Activated T-cell treated with anti-CD3 and anti-CD28 coated beads, Interleukin-2, amount 50 U/mL, for 1 hour (primary cell): ENCODE data around the gene IFITM5.
"Not testable (repeated sequence)": the region's sequence is repeated elsewhere in the genome, so short reads cannot be mapped to it uniquely, and the experiment has no call there.

Experiments
- DNase-seq: peaks from one replicate; pipeline ENCODE4 v3.0.0-alpha.2; 2020

Gene IFITM5

GRCh38 chr11:299081-299891 is at the start of gene IFITM5:
Gene IFITM5, minus strand, starts transcription at chr11:299526. Its CDS starts 36 bp downstream, at chr11:299490.
- DNase-seq = peak; percentile 51

GRCh38 chr11:346529-346928 is 47.2 kb upstream of the IFITM5 start:
- no peak for DNase-seq

- DNase-seq = no peak
These were observed 45.7 kb upstream of the IFITM5 start for GRCh38 chr11:344836-345578.

DNA sequence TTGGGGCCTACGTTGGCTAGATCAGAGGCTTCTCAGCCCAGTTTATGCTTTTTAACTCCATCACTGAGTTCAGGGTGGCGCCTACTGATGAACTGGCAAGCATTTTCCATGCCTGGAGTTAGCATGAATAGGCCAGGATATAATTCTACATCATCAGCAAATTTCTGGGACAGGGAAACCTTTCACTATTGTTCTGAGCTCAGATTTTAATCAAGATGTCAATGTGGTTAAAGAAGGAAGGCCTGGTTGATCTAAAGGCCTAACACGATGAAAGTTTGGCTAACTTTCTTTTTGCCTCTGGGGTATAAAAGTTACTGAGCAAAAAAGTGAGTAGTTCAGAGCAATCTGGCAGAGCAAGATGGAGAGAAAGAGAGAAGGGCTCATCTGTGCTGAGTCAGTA is 43.0 kb upstream of the IFITM5 start:
- no peak for DNase-seq

GRCh38 chr11:340539-341512 is 41.5 kb upstream of the IFITM5 start:
- DNase-seq = no peak

GRCh38 chr11:339963-340362 is 40.6 kb upstream of the IFITM5 start:
- no peak for DNase-seq

DNA sequence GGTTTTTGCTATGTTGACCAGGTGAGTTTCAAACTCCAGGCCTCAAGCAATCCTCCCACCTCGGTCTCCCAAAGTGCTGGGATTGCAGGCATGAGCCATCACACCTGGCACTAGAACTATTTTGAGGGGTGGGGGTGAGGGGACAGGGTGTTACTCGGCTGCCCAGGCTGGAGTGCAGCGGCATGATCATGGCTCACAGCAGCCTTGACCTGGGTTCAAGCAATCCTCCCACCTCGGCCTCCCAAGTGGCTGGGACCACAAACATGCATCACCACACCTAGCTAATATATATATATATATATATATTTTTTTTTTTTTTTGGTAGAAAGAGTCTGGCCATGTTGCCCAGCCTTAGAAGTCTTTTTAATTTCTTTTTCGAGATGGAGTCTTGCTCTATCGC is 38.4 kb upstream of the IFITM5 start:
- no peak for DNase-seq

- DNase-seq = no peak
These were observed 37.4 kb upstream of the IFITM5 start for GRCh38 chr11:336659-337198.

GRCh38 chr11:335779-336658 is 36.7 kb upstream of the IFITM5 start:
- no peak for DNase-seq

DNA sequence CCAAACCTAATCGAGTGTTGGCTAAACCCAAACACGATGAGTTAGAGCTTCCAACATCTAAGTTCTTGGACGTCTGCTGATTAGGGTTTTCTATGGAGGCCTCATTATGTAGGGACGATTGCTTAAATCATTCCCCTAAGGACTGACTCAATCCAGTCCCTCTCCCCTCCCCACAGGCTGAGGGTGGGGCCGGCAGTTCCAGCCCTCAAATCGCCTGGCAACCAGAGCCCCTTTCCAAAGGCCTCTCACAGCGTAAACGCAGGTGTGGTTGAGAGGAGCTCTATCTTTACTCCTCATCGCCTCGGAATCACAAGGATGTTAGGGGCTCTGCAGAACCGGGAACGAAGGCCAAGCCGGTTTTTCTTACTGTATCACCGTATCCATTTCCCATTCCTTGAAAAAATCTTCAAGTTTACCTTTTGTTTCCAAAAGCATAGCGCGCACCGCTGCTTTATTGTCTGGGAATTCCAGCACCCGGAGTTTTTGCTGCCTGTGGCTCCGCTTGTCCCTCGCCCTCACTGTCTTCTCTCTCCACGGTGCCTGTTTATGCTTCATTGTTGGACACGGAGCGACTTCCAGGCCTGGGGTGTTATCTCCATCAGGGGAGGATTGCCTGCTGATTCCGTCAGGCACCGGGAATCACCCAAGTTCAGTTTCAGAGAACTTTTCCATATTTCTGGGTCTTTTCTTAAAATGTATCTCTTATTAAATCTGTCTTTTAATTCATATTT is 35.1 kb upstream of the IFITM5 start:
- no peak for DNase-seq

DNA sequence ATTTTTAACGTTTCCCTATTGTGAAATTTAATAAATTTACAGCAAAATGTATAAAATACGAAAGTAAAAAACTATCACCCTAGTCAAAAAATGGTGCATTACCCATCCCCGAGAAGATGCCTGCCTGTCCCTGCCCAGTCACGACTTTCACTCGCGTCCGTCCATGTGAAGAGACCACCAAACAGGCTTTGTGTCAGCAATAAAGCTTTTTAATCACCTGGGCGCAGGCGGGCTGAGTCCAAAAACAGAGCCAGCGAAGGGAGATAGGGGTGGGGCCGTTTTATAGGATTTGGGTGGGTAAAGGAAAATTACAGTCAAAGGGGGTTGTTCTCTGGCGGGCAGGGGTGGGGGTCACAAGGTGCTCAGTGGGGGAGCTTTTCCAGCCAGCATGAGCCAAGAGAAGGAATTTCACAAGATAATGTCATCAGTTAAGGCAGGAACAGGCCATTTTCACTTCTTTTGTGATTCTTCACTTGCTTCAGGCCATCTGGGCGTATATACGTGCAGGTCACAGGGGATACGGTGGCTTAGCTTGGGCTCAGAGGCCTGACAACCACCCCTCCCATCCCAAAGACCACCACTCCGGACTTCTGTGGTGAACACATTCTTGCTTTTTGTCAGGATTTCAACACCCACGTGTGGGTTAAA is 34.4 kb upstream of the IFITM5 start:
- DNase-seq = not testable (repeated sequence)

DNA sequence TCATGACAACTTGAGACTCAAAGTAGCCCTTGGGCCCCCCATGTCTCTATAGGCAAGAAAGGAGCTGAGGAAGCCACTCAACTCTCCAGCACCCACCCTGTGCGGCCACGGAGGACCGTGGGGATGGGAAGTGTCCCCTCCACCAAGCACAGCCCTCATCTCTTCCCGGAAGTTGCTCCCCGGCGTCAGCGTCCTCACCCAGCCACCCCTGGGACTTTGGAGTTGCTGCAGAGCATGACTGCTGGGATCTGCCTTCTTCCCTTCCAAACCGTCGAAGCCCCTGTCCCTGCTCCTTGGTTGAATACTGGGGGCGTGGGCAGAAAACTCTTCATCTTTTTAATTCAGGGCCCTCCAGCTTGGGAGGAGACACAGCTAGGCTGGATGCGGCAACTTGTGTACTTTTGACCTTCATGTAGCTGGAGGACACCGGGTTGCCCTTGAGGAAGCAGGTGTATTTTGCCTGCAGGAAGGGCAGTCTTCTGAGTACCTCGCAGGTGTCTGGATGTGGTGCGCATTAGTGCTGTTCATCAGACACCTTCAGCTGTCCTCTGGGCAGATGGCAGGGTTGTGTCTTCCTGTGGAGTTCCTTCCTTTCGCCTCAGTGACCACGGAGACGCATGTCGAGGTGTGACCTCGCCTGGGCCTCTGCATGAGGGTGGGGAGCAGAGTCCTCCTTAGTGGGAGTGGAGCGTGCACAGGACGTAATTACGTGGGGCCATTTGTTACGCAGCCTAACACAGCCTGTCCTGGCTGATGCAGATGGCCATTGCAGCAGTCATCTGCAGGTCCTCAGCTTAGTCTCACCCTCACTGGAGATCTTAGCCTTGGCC is 33.5 kb upstream of the IFITM5 start:
- DNase-seq = no peak

DNA sequence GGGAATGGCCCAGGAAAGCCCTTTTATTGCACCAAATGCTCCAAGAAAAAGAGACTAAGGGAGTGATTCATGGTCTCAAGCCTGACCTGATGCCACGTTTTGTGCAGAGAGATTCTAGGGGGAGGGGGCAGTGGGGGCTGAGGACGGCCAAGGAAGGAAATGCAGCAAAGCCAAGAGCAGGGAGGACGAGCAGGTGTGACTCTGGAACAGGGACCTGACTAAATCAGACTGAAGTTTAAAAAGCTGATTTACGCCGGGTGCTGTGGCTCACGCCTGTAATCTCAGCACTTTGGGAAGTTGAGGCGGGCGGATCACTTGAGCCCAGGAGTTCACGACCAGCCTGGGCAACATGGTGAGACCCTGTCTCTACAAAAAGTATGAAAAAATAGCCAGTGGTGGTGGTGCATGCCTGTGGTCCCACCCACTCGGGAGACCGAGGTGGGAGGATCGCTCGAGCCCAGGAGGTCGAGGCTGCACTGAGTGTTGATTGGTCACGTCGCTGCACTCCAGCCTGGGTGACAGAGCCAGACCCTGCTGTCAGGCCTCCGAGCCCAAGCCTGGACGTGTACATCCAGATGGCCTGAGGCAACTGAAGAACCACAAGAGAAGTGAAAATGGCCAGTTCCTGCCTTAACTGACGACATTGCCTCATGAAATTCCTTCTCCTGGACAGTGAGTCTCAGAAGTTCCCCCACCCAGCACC is 32.2 kb upstream of the IFITM5 start:
- DNase-seq = no peak

DNA sequence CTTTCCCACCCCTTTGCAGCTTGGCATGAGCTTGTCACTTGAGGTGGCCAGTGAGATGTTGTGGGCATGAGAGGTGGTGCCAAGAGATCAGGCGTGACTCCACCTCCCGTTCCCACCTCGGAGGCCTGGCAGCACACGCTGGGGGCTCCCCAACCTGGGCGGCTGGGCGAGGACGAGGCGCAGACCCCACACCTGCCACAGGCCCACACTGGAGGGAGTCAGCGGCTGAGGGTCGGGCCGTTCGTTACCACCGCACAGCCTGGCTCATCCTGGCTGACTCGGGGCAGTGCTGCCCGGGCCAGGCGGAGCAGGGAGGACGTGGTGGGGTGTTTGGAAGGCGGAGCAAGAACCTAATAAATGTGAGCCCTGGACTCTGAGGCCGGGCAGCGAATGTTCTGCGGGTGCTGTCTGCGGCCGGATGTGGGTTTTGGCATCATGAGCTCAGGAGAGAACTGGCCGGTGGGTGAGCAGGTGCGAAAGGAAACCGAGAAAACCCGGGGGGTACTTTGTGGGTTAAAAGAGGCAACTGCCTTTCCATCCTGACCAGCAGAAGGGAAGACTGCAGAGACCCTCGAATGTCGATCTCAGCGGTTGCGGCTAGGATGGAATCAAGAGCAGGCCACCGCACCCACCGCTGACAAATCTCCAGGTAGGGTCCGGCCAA is 31.5 kb upstream of the IFITM5 start:
- no peak for DNase-seq

GRCh38 chr11:330307-330693 is 31.0 kb upstream of the IFITM5 start:
- no peak for DNase-seq

DNA sequence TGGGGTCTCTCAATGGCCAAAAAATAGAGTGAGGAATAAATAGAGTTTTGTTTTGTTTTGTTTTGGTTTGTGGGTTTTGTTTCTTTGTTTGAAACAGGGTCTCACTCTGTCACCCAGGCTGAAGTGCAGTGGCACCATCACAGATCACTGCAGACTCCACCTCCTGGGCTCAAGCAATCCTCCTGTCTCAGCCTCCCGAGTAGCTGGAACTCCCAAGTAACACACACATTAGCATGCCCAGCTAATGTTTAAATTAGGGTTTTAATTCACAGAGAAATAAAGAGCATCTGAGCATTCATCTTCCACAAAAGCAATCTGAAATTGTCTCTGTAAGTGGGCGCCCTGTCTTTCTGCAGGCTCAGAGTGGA is 30.5 kb upstream of the IFITM5 start:
- no peak for DNase-seq

DNA sequence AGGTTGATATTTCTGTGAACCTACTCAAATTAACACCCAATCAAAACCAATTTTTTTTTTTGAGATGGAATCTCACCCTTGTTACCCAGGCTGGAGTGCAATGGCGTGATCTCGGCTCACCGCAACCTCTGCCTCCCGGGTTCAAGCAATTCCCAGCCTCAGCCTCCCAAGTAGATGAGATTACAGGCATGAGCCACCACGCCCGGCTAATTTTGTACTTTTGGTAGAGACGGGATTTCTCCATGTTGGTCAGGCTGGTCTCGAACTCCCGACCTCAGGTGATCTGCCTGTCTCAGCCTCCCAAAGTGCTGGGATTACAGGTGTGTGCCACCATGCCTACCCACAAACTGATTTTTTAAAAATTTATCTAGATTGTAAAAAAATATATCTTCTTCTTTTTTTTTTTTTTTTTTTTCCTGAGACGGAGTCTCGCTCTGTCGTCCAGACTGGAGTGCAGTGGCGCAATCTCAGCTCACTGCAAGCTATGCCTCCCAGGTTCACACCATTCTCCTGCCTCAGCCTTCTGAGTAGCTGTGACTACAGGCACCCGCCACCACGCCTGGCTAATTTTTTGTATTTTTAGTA is 29.3 kb upstream of the IFITM5 start:
- not testable (repeated sequence) for DNase-seq

- no peak for DNase-seq
These were observed 28.7 kb upstream of the IFITM5 start for GRCh38 chr11:328012-328411.
